Liver (tissue), 9 donors: ENCODE measurements around the gene SLC6A8. TPM values are rescaled to one million over a fixed set of nuclear protein-coding genes. Genes with fewer than 3 reads are reported as not detected.

Source experiments
- DNase-seq: peaks from one replicate; pipeline ENCODE4 v3.0.0-alpha.2; 2017; ENCODE audit warnings: low spot score
- H3K27ac ChIP-seq, 2 donors: one replicate each; pipeline ENCODE4 v1.7.0; 2013; ENCODE audit warnings: inconsistent platforms in 2 of 2, low read length in 2 of 2, control low read depth in 1 of 2, low read depth in 1 of 2, mild to moderate bottlenecking in 1 of 2
- H3K27me3 ChIP-seq, 4 donors: one replicate each; pipeline versions ENCODE4 v1.6.1 to v1.7.0; 2013; ENCODE audit warnings: low read length in 3 of 4, inconsistent platforms in 1 of 4, mild to moderate bottlenecking in 1 of 4, moderate library complexity in 1 of 4; ENCODE audit not compliant: control insufficient read depth in 4 of 4, insufficient read depth in 4 of 4
- H3K36me3 ChIP-seq, 4 donors: one replicate each; pipeline versions ENCODE4 v1.6.1 to v1.7.0; 2013; ENCODE audit warnings: low read length in 3 of 4, mild to moderate bottlenecking in 3 of 4, low read depth in 1 of 4, moderate library complexity in 1 of 4; ENCODE audit not compliant: control insufficient read depth in 4 of 4, insufficient read depth in 3 of 4
- H3K4me1 ChIP-seq, 4 donors: one replicate each; pipeline versions ENCODE4 v1.6.1 to v1.7.0; 2013; ENCODE audit warnings: low read length in 3 of 4, mild to moderate bottlenecking in 3 of 4, moderate library complexity in 1 of 4; ENCODE audit not compliant: control insufficient read depth in 4 of 4, insufficient read depth in 4 of 4
- H3K4me3 ChIP-seq, 3 donors: one replicate each; pipeline versions ENCODE4 v1.6.1 to v1.7.0; 2013; ENCODE audit warnings: low read length in 3 of 3, control low read depth in 1 of 3, low read depth in 1 of 3, mild to moderate bottlenecking in 1 of 3
- H3K9ac ChIP-seq, 2 donors: one replicate each; pipeline ENCODE4 v1.7.0; 2013; ENCODE audit warnings: low read length in 2 of 2, mild to moderate bottlenecking in 2 of 2, moderate library complexity in 2 of 2, control low read depth in 1 of 2, low read depth in 1 of 2
- H3K9me3 ChIP-seq, 4 donors: one replicate each; pipeline versions ENCODE4 v1.6.1 to v1.7.0; 2013; ENCODE audit warnings: low read length in 3 of 4; ENCODE audit not compliant: control insufficient read depth in 4 of 4
- EGR1 ChIP-seq, 2 donors: IDR thresholded peaks; 2 replicates each; pipeline ENCODE4 v1.6.1; 2016 to 2018; ENCODE audit warnings: antibody characterized with exemption in 2 of 2, low read depth in 2 of 2
- FOXA2 ChIP-seq: IDR thresholded peaks from 2 replicates; pipeline ENCODE4 v1.6.1; 2016; ENCODE audit warnings: antibody characterized with exemption
- GABPA ChIP-seq, 2 donors: IDR thresholded peaks in 1 of 2; conservative IDR thresholded peaks in 1 of 2; 2 replicates each; pipeline ENCODE4 v1.6.1; 2016; ENCODE audit warnings: antibody characterized with exemption in 2 of 2, mild to moderate bottlenecking in 1 of 2, moderate library complexity in 1 of 2
- HNF4A ChIP-seq, 2 donors: conservative IDR thresholded peaks; 2 replicates each; pipeline ENCODE4 v1.6.1; 2016; ENCODE audit warnings: antibody characterized with exemption in 2 of 2, mild to moderate bottlenecking in 2 of 2
- JUND ChIP-seq, 2 donors: IDR thresholded peaks; 2 replicates each; pipeline ENCODE4 v1.6.1; 2016; ENCODE audit warnings: antibody characterized with exemption in 2 of 2
- NR2F2 ChIP-seq: IDR thresholded peaks from 2 replicates; pipeline ENCODE4 v1.6.1; 2016; ENCODE audit warnings: antibody characterized with exemption
- REST ChIP-seq: IDR thresholded peaks from 2 replicates; pipeline ENCODE4 v1.6.1; 2016; ENCODE audit warnings: antibody characterized with exemption, mild to moderate bottlenecking
- RXRA ChIP-seq, 2 donors: IDR thresholded peaks; 2 replicates each; pipeline ENCODE4 v1.6.1; 2017 to 2018; ENCODE audit warnings: antibody characterized with exemption in 2 of 2, mild to moderate bottlenecking in 1 of 2
- SP1 ChIP-seq: IDR thresholded peaks from 2 replicates; pipeline ENCODE4 v1.6.1; 2018; ENCODE audit warnings: antibody characterized with exemption, mild to moderate bottlenecking
- TAF1 ChIP-seq: conservative IDR thresholded peaks from 2 replicates; pipeline ENCODE4 v1.6.1; 2016; ENCODE audit warnings: antibody characterized with exemption, mild to moderate bottlenecking
- YY1 ChIP-seq: IDR thresholded peaks from 2 replicates; pipeline ENCODE4 v1.6.1; 2016; ENCODE audit warnings: antibody characterized with exemption, mild to moderate bottlenecking
- WGBS: extraction: QIAGEN DNeasy Blood & Tissue Kit; methylation state at CpG from one replicate; pipeline ENCODE4 v1.1.7; 2013; 5-methylcytosine and 5-hydroxymethylcytosine counted together
- polyA plus RNA-seq, 2 donors: library from polyadenylated mRNA; stranded (reverse) in 1 of 2; unstranded in 1 of 2; fragments of 200-250 nt in 1 of 2; fragments of >200 nt in 1 of 2; fragmentation: Nextera tagmentation in 1 of 2; extraction: Ambion mirVana in 1 of 2; gene quantifications; one replicate each; pipeline versions ENCODE4 v1.2.1 to v1.2.3, GENCODE V29; 2013 to 2015
- total RNA-seq, 2 donors: library from RNA; depleted of rRNA; stranded (reverse); fragments of >200 nt; gene quantifications; one replicate each; pipeline ENCODE4 v1.2.3, GENCODE V29; 2014
- TF ChIP-seq, protein P1 (sequence below): IDR thresholded peaks from 2 replicates; pipeline ENCODE4 v1.6.1; 2016; ENCODE audit warnings: antibody characterized with exemption
- donor health status: healthy.
- donor health status: healthy.
- donor health status: healthy.
- donor health status: healthy.
- donor health status: healthy.

The SLC6A8 gene
- total and polyA plus RNA-seq, 4 donors, result 0.25 to 44.4 (median 1.4) TPM

DNA sequence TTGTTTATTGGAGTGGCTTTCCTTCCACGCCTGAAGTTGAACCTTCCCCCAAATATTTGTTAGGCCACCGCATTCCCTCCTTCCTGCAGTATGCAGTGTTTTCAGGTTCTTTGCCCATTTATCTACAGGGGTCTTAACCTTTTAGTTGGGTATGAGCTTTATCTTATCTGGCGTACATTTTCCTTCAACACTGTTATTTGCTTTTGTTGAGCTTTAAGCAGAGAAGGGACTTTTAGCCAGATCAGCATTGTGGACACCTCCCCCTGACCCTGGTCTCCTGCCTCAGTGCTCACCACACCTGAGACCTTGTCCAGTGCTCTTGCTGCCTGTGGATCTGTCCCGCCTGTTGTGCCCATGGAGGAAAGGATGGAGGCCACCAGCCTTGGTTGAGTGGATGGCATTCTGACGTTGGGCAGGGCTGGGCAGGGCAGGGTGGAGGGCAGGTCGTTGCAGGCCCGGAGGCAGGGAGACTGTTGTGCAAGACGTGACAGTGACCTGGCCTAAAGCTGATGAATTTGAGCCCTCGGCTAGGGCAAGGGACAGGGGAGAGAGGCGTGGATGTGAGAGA, 41.7 kb upstream of the SLC6A8 start:
- 35% methylated on average over 10 of the region's 10 CpGs for WGBS
- H3K9me3 ChIP-seq, result no peaks in the 10 kb centered on the region
- H3K36me3 ChIP-seq, result no peaks in the 10 kb centered on the region
- DNase-seq, result peak; percentile 32
- TF ChIP-seq JUND (IDR thresholded peaks at IDR 0.05), result no peak
- H3K27ac ChIP-seq, result no peak overlapping the region
- H3K4me3 ChIP-seq, result no peak overlapping the region
- H3K4me1 ChIP-seq, result peaks cover 7 to 19% (median 7%) of the 10 kb centered on the region in 4 donors
- H3K9ac ChIP-seq, result no peak overlapping the region
- peaks cover 0 to 7% (median under 1%) of the 10 kb centered on the region in 4 donors for H3K27me3 ChIP-seq

DNA sequence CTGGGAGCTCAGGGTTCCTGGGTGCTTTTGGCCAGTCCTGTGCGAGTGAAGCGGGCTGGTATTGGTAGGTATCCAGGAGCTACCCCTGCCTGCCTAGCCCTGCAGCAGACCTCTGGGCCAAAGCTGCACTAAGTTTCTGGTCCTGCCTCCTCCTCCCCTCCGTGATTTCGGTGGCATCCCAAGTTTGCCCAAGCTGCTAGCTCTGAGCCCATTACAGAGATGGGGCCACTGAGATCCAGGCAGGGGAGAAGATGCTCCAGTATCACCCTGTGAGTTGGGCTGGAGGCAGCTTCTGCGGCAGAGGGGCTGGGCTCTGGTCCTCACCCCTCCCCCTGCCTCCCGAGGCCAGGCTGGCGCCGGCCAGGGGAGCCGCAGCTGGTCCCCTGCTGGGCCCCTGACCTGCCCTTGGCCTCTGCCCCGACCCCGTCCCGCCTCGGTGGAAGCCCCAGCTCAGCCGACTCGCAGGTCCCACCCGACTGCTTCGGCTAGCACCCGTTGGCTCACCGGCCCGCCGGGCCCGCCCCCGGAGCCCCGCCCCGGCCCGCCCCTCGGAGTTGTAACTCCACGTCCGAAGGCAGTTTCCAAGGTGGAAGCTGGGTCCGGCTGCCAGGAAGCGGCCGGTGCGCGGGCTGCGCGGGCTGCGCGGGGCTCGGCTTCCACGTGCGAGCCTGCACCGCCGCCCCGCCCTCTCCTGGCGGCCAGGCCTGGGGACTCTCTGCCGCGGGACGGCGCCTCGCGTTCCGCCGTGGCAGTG, 40.9 kb upstream of the SLC6A8 start, which contains the start of gene DUSP9:
DUSP9 (plus strand) TSS at position 584 of the 754 bp plus-strand sequence. CDS start 751 bp downstream, outside the sequence.
- Histone ChIP-seq H3K4me1 (peaks cover 5 to 14% (median 6%) of the 10 kb centered on the region in 4 donors), H3K9me3 (no peaks in the 10 kb centered on the region), H3K36me3 (no peaks in the 10 kb centered on the region), H3K27ac (no peak within 1 kb of the TSS), H3K4me3 (peak within 1 kb of the TSS in 1 of 3 donors; percentile 8), H3K9ac (no peak within 1 kb of the TSS), H3K27me3 (peaks cover 0 to 7% (median 0%) of the 10 kb centered on the region in 4 donors)
- 3% methylated on average over 52 of the region's 53 CpGs for WGBS
- TF ChIP-seq NR2F2, result no peak
- TF ChIP-seq EGR1 (IDR thresholded peaks at IDR 0.05; ENCODE audit: low read depth in 2 of 2), result no peak
- no peak for TF ChIP-seq SP1
- TF ChIP-seq TAF1, result no peak
- peak; percentile 64 for DNase-seq

DNA sequence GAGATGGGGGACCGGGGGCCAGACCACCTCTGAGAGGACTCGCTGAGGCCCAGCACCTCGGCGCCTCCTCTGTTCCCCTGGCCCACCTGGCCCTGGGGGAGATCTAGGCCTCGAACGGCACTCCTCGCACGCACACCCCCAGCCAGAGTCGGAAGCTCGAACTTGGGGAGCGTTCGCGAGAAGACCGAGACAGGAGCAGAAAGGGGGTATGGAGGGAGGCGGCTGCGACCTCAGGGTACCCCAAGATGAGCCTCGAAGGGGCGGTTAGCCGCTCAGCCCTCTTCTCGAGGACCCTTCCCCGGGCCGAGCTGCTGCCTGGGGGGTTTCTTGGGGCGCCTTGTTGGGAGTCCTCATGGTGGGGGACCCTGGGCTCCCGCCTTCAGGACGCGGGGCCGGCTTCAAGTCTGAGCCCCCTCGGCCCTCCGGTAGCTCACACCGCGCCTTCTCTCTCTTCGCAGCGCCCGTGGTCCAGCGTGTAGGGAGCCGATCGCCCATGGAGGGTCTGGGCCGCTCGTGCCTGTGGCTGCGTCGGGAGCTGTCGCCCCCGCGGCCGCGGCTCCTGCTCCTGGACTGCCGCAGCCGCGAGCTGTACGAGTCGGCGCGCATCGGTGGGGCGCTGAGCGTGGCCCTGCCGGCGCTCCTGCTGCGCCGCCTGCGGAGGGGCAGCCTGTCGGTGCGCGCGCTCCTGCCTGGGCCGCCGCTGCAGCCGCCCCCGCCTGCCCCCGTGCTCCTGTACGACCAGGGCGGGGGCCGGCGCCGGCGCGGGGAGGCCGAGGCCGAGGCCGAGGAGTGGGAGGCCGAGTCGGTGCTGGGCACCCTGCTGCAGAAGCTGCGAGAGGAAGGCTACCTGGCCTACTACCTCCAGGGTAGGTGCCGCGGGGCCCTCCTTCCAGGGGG, 40.0 kb upstream of the SLC6A8 start:
- peaks cover 0 to 7% (median 0%) of the 10 kb centered on the region in 4 donors for H3K27me3 ChIP-seq
- peak; percentile 19 for DNase-seq
- H3K9ac ChIP-seq, result no peak overlapping the region
- TF ChIP-seq RXRA (IDR thresholded peaks at IDR 0.05) (no peak), TAF1 (no peak)
- peak overlapping the region in 1 of 3 donors; percentile 8 for H3K4me3 ChIP-seq
- no peaks in the 10 kb centered on the region for H3K9me3 ChIP-seq
- peaks cover 3 to 13% (median 5%) of the 10 kb centered on the region in 4 donors for H3K4me1 ChIP-seq
- H3K36me3 ChIP-seq, result no peaks in the 10 kb centered on the region
- WGBS, result 8% methylated on average over 85 of the region's 85 CpGs
- H3K27ac ChIP-seq, result no peak overlapping the region

DNA sequence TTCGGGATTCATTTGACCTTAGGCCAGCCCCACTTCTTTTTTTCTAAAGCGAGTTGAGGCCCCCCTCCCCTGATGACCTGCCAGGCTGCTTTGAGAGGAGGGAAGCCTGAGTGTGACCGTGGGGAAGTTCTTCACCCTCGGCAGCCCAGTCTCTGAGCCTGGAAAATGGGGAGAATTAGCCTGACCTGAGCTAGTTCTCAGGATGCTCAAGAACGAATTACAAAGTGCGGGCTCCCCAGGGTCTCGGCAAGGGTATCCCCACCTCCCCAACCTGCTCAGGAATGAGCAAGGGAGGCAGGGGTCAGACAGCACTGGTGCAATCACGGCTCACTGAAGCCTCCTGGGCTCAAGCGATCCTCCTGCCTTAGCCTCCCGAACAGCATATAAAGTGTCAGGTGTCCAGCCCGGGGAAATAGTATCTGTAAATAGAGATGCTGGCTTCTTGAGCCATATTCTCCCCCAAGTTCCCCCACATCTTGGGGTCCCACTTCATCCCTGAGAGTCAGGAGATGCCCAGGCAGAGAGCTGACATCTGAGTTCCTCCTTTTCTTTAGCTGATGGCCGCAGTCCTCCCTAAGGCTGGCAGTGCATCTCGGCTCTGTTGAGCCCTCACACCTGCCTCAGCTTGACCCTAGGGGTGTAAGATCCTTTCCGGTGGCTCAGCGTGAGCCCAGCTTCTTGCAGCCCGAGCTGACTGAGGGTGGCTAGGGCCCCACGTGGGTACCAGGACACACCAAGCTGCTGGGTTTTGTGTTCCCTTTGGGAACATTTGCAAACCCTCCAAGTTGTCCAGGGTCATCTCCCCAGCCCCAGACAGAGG, 39.2 kb upstream of the SLC6A8 start:
- H3K27me3 ChIP-seq, result peaks cover 0 to 4% (median 0%) of the 10 kb centered on the region in 4 donors
- H3K9ac ChIP-seq, result no peak overlapping the region
- TF ChIP-seq HNF4A (conservative IDR thresholded peaks at IDR 0.05) (no peak), SP1 (no peak), NR2F2 (no peak), RXRA (IDR thresholded peaks at IDR 0.05) (no peak), GABPA (IDR thresholded peaks at IDR 0.05 in 1 of 2, conservative IDR thresholded peaks at IDR 0.05 in 1 of 2) (no peak), YY1 (no peak), FOXA2 (no peak), REST (no peak), EGR1 (IDR thresholded peaks at IDR 0.05; ENCODE audit: low read depth in 2 of 2) (no peak), JUND (IDR thresholded peaks at IDR 0.05) (no peak)
- TF ChIP-seq, protein P1, sequence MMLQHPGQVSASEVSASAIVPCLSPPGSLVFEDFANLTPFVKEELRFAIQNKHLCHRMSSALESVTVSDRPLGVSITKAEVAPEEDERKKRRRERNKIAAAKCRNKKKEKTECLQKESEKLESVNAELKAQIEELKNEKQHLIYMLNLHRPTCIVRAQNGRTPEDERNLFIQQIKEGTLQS, result no peak

More for the DNA sequence above, 39.2 kb upstream of the SLC6A8 start:
- Histone ChIP-seq H3K27ac (no peak overlapping the region), H3K4me3 (no peak overlapping the region), H3K4me1 (peaks cover 3 to 8% (median 5%) of the 10 kb centered on the region in 4 donors), H3K36me3 (no peaks in the 10 kb centered on the region), H3K9me3 (no peaks in the 10 kb centered on the region)
- 45% methylated on average over 17 of the region's 17 CpGs for WGBS
- peak; percentile 12 for DNase-seq
